ENCODE measurements around the gene COL28A1.

COL28A1 gene

DNA sequence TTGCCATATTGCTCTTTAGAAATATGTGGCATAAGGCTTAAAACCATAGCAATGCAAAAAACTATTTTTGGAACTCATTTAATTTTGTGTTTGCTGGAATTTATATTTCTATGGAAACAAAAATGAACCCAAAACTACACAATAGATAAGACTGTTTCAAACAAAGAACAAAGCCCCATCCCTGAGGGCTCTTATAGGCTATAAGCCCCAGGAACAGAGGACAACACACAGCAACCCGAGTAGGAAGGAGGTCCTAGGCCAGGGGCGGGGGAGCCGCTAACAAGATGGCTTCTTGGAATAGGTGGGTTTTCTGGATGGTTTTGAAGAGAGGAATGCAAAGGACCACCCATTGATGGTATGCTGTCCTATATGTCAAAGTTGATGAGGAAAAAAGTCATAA, 8.6 kb downstream of the COL28A1 start:
- Histone ChIP-seq H3K27ac (no peak overlapping the region), H3K4me3 (IDR thresholded peaks at IDR 0.05; ENCODE audit: insufficient read depth, low read depth, low read length) (no peak overlapping the region), H3K4me1 (ENCODE audit: low read depth, poor library complexity, severe bottlenecking) (no peaks in the 10 kb centered on the region), H3K27me3 (ENCODE audit: insufficient read depth, low read depth) (no peaks in the 10 kb centered on the region), H3K4me2 (no peak overlapping the region), H4K20me1 (ENCODE audit: insufficient read depth) (no peaks in the 10 kb centered on the region), H2AFZ (ENCODE audit: low read depth) (no peak overlapping the region), H3K36me3 (ENCODE audit: insufficient read depth) (no peaks in the 10 kb centered on the region), H3K9ac (no peak overlapping the region), H3K79me2 (ENCODE audit: insufficient read depth, low read depth) (no peaks in the 10 kb centered on the region)
- TF ChIP-seq, protein P1, sequence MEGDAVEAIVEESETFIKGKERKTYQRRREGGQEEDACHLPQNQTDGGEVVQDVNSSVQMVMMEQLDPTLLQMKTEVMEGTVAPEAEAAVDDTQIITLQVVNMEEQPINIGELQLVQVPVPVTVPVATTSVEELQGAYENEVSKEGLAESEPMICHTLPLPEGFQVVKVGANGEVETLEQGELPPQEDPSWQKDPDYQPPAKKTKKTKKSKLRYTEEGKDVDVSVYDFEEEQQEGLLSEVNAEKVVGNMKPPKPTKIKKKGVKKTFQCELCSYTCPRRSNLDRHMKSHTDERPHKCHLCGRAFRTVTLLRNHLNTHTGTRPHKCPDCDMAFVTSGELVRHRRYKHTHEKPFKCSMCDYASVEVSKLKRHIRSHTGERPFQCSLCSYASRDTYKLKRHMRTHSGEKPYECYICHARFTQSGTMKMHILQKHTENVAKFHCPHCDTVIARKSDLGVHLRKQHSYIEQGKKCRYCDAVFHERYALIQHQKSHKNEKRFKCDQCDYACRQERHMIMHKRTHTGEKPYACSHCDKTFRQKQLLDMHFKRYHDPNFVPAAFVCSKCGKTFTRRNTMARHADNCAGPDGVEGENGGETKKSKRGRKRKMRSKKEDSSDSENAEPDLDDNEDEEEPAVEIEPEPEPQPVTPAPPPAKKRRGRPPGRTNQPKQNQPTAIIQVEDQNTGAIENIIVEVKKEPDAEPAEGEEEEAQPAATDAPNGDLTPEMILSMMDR (conservative IDR thresholded peaks at IDR 0.05; ENCODE audit: low read depth, low read length) = no peak

DNA sequence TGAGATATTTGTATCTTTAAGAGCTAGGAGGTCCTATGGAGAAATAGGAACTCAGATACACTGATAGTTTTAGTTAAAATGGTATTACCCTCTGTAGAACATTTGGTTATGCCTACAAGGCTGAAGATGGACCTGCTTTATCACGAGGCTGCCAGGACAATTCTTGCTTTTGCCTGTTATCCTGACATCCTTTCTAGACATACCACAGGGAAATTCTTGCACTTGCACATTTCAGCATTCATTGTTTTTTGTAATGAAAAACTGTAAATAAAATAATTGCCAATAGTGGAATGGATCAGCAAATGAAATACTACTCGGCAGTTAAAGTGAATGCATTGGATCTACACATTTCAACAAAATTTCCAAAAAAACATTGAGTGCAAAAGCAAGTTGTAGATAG, 9.7 kb downstream of the COL28A1 start:
- Histone ChIP-seq H4K20me1 (ENCODE audit: insufficient read depth) (no peaks in the 10 kb centered on the region), H3K4me1 (ENCODE audit: low read depth, poor library complexity, severe bottlenecking) (no peaks in the 10 kb centered on the region), H3K9ac (no peak overlapping the region), H2AFZ (ENCODE audit: low read depth) (no peak overlapping the region), H3K4me2 (no peak overlapping the region), H3K79me2 (ENCODE audit: insufficient read depth, low read depth) (no peaks in the 10 kb centered on the region), H3K27me3 (ENCODE audit: insufficient read depth, low read depth) (no peaks in the 10 kb centered on the region), H3K4me3 (IDR thresholded peaks at IDR 0.05; ENCODE audit: insufficient read depth, low read depth, low read length) (no peak overlapping the region), H3K36me3 (ENCODE audit: insufficient read depth) (no peaks in the 10 kb centered on the region), H3K27ac (no peak overlapping the region)
- TF ChIP-seq, protein P1 (conservative IDR thresholded peaks at IDR 0.05; ENCODE audit: low read depth, low read length) = no peak

DNA sequence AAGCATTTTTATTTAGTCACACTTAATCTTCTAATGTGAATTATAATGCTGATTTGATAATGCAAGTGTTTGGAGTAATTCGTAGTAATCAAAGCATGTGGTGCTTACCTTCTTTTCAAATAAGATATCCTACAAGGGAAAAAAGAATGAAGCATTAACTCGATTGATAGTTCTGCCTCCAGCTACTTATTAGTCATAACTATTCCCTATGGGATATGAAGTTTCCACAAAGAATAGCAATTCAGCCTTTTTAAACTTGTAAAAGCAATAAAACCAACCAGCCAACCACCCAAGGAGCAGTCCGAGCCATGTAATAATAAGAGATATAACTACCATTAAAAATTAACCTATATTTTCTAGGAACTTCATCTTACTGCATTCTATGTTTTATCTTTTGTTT, 11.6 kb downstream of the COL28A1 start:
- H3K27ac ChIP-seq = no peak overlapping the region
- no peaks in the 10 kb centered on the region for H3K4me1 ChIP-seq (ENCODE audit: low read depth, poor library complexity, severe bottlenecking)
- TF ChIP-seq, protein P1 (conservative IDR thresholded peaks at IDR 0.05; ENCODE audit: low read depth, low read length) = no peak
- H3K79me2 ChIP-seq (ENCODE audit: insufficient read depth, low read depth) = no peaks in the 10 kb centered on the region
- H3K36me3 ChIP-seq (ENCODE audit: insufficient read depth) = no peaks in the 10 kb centered on the region
- H3K9ac ChIP-seq = no peak overlapping the region
- no peak overlapping the region for H3K4me2 ChIP-seq
- H3K27me3 ChIP-seq (ENCODE audit: insufficient read depth, low read depth) = no peaks in the 10 kb centered on the region
- H2AFZ ChIP-seq (ENCODE audit: low read depth) = no peak overlapping the region
- no peak overlapping the region for H3K4me3 ChIP-seq (IDR thresholded peaks at IDR 0.05; ENCODE audit: insufficient read depth, low read depth, low read length)
- H4K20me1 ChIP-seq (ENCODE audit: insufficient read depth) = no peaks in the 10 kb centered on the region

DNA sequence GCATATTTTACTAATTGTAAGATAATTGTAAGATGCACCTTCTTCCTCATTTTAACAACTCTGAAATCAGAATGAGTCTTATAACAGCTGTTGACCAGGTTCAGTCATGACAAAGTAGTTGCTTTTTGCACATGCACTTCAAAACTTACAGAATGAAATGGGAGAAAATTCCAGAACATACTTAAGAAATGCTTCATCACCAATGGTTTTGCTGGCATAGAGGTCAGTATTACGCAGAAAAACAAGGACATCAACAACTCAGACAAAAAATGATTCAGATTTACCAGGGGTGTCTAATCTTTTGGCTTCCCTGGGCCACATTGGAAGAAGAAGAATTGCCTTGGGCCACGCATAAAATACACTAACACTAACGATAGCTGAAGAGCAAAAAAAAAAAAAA, 13.3 kb downstream of the COL28A1 start:
- Histone ChIP-seq H2AFZ (ENCODE audit: low read depth) (no peak overlapping the region), H3K4me3 (IDR thresholded peaks at IDR 0.05; ENCODE audit: insufficient read depth, low read depth, low read length) (no peak overlapping the region), H4K20me1 (ENCODE audit: insufficient read depth) (no peaks in the 10 kb centered on the region), H3K27ac (no peak overlapping the region), H3K79me2 (ENCODE audit: insufficient read depth, low read depth) (no peaks in the 10 kb centered on the region), H3K27me3 (ENCODE audit: insufficient read depth, low read depth) (no peaks in the 10 kb centered on the region), H3K4me1 (ENCODE audit: low read depth, poor library complexity, severe bottlenecking) (no peaks in the 10 kb centered on the region), H3K4me2 (no peak overlapping the region), H3K9ac (no peak overlapping the region), H3K36me3 (ENCODE audit: insufficient read depth) (no peaks in the 10 kb centered on the region)
- TF ChIP-seq, protein P1 (conservative IDR thresholded peaks at IDR 0.05; ENCODE audit: low read depth, low read length) = no peak

DNA sequence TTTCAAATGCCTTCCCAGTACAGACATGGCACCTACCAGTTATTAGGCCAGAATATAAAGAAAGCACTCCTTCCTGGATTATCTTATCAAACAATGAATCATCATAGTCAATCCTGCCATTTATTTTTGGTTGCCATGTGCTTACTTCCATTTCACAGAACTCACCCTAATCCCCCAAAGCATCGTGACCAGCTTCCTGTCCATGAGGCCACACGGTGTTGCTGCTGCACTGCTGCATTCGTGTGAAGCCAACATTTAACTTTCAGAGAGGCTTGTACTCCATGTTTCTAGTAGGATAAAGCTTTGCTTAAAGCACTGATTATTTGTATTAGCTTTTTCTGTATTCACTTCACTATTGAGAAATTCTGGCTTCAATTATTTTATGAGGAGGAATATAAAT, 14.4 kb downstream of the COL28A1 start:
- no peak overlapping the region for H3K4me3 ChIP-seq (IDR thresholded peaks at IDR 0.05; ENCODE audit: insufficient read depth, low read depth, low read length)
- no peaks in the 10 kb centered on the region for H3K36me3 ChIP-seq (ENCODE audit: insufficient read depth)
- no peak overlapping the region for H2AFZ ChIP-seq (ENCODE audit: low read depth)
- TF ChIP-seq, protein P1 (conservative IDR thresholded peaks at IDR 0.05; ENCODE audit: low read depth, low read length) = no peak
- H3K4me2 ChIP-seq = no peak overlapping the region
- H3K79me2 ChIP-seq (ENCODE audit: insufficient read depth, low read depth) = no peaks in the 10 kb centered on the region
- no peak overlapping the region for H3K9ac ChIP-seq
- H3K4me1 ChIP-seq (ENCODE audit: low read depth, poor library complexity, severe bottlenecking) = no peaks in the 10 kb centered on the region
- H3K27ac ChIP-seq = no peak overlapping the region
- H3K27me3 ChIP-seq (ENCODE audit: insufficient read depth, low read depth) = no peaks in the 10 kb centered on the region
- H4K20me1 ChIP-seq (ENCODE audit: insufficient read depth) = no peaks in the 10 kb centered on the region
